HG03103 (cell line): ENCODE measurements around the gene KCNK10.

Experiments
- ATAC-seq: cut with Tn5 transposase; IDR thresholded peaks from one replicate; pipeline ENCODE4 v1.9.1; 2021; ENCODE audit warnings: low read depth; ENCODE audit not compliant: unreplicated experiment

The KCNK10 gene

GRCh38 chr14:88189417-88190191 lies 133.5 kb downstream of the KCNK10 start:
- ATAC-seq: peak; percentile 85

GRCh38 chr14:88188745-88189416 lies 134.2 kb downstream of the KCNK10 start:
- peak; percentile 35 for ATAC-seq

- ATAC-seq: no peak
Observed at GRCh38 chr14:88185843-88186242, 137.2 kb downstream of the KCNK10 start.

GRCh38 chr14:88184956-88185355 lies 138.1 kb downstream of the KCNK10 start:
- ATAC-seq: no peak

GRCh38 chr14:88181072-88181471 lies 142.0 kb downstream of the KCNK10 start:
- peak; percentile 62 for ATAC-seq

- ATAC-seq: no peak
Observed at GRCh38 chr14:88179716-88180115, 143.4 kb downstream of the KCNK10 start.

GRCh38 chr14:88170333-88170732 lies 152.7 kb downstream of the KCNK10 start:
- no peak for ATAC-seq

GRCh38 chr14:88168498-88169165 lies 154.4 kb downstream of the KCNK10 start:
- ATAC-seq: peak; percentile 72

- ATAC-seq: no peak
Observed at GRCh38 chr14:88168025-88168424, 155.0 kb downstream of the KCNK10 start.

- no peak for ATAC-seq
Observed at GRCh38 chr14:88166616-88167015, 156.5 kb downstream of the KCNK10 start.

GRCh38 chr14:88164906-88165534 lies 158.0 kb downstream of the KCNK10 start:
- no peak for ATAC-seq

GRCh38 chr14:88163731-88164255 lies 159.3 kb downstream of the KCNK10 start:
- no peak for ATAC-seq

- ATAC-seq: no peak
Observed at GRCh38 chr14:88156127-88156526, 166.9 kb downstream of the KCNK10 start.

- ATAC-seq: no peak
Observed at GRCh38 chr14:88154926-88155325, 168.1 kb downstream of the KCNK10 start.

GRCh38 chr14:88154321-88154720 lies 168.7 kb downstream of the KCNK10 start:
- no peak for ATAC-seq

GRCh38 chr14:88146881-88147649 lies 176.0 kb downstream of the KCNK10 start:
- no peak for ATAC-seq

GRCh38 chr14:88143810-88144209 lies 179.3 kb downstream of the KCNK10 start:
- ATAC-seq: no peak

GRCh38 chr14:88142997-88143396 lies 180.1 kb downstream of the KCNK10 start:
- ATAC-seq: no peak

- ATAC-seq: no peak
Observed at GRCh38 chr14:88140874-88141273, 182.2 kb downstream of the KCNK10 start.

- no peak for ATAC-seq
Observed at GRCh38 chr14:88137327-88137726, 185.7 kb downstream of the KCNK10 start.
